GM21576 (cell line): Measurements from ENCODE around the gene SYCE1L.
A peak's percentile ranks its signal among the peaks of the same experiment; 100 is the strongest.
"Not testable (repeated sequence)": the region's sequence is repeated elsewhere in the genome, so short reads cannot be mapped to it uniquely, and the experiment has no call there.

Source experiments
- ATAC-seq: cut with Tn5 transposase; IDR thresholded peaks from one replicate; pipeline ENCODE4 v1.9.1; 2021; ENCODE audit warnings: mild to moderate bottlenecking, moderate library complexity; ENCODE audit not compliant: unreplicated experiment

The SYCE1L gene, protein sequence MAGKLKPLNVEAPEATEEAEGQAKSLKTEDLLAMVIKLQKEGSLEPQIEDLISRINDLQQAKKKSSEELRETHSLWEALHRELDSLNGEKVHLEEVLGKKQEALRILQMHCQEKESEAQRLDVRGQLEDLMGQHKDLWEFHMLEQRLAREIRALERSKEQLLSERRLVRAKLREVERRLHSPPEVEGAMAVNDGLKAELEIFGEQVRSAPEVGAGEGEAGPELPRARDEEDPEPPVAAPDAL

DNA sequence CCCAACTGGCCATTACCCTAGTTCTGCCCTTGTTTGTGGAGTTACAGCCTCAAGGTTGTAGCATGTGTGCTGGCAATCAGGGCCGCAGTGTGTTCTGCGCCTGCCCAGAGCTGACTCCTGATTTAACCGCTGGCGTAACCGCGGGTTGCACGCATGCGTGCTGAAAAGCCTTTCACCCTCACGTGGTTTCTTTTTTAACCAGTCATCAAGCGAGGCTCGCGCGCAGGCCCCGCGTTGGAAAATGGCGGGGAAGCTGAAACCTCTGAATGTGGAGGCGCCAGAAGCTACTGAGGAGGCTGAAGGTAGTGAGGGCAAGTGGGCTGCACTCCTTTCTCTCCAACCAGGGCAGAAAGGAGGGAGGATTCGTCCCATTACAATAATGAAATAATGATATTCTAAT, at the start of gene SYCE1L:
TSS of gene SYCE1L (plus strand) at position 198 of the 400 bp plus-strand sequence. CDS start at position 242, 44 bp downstream.
- no peak for ATAC-seq

DNA sequence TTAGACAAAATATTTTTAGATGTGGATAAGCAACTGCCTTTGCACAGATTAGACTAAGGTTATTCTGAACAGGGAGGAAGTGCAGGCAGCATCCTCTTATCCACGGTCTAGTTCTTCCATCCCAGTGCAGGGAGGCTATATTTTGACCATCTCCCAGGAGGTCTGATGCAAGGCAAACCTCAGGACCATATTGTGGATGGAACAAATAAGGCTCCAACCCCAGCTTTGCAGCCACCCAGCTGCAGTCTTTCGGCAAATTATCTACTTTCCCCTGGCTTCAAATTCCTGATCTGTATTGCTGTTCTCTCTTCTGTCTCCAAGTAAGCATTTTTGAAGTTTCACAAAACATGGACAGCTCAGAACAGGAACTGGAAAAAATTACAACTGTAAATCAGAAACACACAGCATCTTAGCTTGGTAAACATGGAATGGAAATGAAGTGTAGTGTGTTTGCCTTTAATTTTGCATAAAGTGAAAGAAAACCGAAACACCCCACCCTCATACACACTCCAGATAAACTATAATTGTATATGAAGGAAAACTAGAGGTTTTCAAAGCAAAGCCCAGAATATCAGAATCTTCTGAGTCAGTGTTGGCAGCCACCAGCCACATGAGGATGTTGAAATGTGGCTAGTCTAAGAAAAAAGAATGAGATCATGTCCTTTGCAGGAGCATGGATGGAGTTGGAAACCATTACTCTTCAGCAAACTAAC, 41.7 kb upstream of the SYCE1L start:
- no peak for ATAC-seq

DNA sequence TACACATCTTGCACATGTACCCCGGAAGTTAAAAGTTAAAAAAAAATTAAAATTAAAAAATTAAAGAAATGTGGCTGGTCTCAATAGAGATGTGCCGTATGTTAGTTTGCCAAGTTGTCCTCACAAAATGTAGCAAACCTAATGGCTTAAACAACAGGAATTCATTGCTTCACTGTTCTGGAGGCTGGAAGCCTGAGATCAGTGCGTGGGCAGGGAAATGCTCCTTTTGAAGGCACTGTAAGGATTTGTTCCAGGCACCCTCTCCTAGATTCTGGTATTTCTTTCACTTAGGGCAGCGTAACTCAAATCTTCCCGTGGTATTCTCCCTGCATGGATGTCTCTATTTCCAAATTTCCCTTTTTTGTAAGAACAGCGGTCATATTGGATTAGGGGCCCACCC, 40.9 kb upstream of the SYCE1L start:
- no peak for ATAC-seq

DNA sequence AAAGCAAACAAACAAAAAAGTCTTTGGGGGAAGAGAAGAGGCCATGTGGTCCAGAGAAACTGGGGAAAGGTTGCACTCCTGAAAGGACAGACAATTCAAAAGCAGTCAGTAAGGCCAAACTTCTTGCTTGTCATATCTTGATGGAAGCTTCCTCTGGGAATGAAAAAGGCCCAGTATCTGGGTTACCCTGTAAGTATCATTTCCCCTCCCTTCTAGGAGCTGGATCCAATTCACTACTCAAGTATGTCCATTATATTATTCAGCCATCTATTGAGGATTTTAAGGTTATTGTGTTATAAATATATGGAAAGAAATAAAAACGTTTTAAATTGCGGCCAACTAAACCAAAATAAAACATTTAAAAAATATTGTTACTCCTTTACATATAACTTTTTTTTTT, 34.2 kb upstream of the SYCE1L start:
- no peak for ATAC-seq

DNA sequence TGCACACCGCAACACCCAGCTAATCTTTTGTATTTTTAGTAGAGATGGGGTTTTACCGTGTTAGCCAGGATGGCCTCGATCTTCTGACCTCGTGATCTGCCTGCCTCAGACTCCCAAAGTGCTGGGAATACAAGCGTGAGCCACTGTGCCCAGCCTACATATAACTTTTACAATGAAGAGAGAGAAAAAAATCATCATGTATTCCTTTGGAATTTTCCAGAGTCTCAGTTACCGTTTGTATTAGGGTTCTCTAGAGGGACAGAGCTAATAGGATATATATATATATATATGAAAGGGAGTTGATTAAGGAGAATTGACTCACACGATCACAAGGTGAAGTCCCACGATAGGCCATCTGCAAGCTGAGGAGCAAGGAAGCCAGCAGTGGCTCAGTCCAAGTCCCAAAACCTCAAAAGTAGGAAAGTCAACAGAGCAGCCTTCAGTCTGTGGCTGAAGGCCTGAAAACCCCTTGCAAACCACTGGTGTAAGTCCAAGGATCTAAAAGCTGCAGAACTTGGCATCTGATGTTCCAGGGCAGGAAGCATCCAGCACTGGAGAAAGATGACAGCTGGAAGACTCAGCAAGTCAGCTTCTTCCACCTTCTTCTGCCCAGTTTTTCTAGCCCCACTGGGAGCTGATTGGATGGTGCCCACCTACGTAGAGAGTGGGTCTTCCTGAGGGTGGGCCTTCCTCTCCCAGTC, 33.5 kb upstream of the SYCE1L start:
- not testable (repeated sequence) for ATAC-seq

DNA sequence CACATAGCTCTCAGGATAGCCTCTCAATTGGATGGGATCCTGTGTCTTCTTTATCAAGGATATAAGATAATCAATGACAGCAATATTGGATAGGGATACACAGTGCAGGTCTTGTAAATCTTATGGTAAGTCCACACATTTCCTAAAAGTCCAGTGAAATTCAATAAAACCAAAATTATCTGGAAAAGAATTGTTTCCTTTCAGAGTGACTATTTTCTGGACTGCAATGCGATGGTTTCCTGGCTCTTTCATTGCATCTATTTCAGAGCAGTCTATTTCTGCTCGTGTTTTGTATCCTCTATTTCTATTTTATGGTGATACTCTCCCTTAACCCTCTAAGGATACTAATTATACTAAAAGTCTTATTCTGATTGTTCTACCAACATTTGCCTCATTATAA, 32.5 kb upstream of the SYCE1L start:
- ATAC-seq = no peak

DNA sequence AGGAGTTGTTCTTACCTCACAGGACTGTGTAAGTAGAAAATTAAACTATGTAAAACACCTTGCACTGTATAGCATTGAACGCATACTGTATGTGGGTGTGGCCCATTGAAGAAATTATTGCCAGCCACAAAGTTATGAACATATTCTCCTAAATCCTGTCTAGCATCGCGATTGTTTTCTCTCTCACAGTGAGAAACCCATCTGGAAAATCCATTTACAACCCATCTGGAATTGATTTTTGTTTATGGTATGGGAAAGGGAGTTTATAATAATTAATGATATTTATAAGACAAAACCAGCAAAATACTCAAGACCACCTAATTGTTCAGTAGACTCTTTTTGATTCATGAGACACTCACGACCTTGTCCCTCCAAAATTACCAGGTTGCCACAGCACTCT, 30.3 kb upstream of the SYCE1L start:
- no peak for ATAC-seq

DNA sequence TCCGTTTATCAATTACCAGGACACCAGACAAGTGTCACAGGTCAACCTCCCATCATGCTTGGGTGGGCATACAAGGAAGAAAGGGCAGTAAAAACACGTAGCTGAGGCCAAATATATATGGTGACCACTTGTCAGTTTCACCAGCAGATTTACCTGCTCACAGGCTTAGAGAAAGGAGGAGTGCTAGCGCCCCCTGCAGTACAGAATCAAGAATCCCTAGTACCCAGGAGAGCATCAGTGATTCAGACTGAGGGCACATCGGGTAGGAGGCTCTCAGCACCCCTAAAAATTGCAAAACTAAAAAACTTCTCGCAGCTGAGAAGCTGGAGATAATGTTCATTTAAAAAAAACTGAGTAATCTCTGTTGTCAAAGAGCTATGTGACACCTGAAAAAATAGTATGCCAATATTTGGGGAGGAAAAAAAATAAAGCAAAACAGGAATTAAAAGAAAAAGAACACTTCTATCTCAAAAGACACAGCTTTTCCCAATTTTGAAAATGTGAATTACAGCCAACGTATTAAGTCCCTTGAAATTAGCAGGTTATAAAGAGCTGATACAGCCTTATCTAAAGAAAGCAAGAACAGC, 29.5 kb upstream of the SYCE1L start:
- no peak for ATAC-seq

DNA sequence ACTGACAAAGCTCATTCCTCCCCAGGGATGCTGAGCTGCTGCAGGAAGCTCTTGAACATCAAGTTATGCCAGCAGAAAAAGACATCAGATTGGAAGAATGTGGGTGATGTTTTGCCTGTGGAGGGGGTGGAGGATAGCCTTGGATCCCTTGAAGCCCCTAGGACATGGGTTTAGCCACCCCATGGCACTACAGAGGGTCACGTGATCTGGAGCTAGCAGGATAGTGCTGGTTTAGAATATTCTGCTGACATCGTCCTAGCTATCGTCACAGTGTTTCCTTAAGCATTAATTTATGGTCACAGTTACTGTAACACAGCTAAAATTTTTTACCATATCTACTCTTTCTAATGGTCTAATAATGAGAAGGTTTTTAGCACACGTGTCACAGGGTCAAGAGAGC, 28.4 kb upstream of the SYCE1L start:
- ATAC-seq = no peak

DNA sequence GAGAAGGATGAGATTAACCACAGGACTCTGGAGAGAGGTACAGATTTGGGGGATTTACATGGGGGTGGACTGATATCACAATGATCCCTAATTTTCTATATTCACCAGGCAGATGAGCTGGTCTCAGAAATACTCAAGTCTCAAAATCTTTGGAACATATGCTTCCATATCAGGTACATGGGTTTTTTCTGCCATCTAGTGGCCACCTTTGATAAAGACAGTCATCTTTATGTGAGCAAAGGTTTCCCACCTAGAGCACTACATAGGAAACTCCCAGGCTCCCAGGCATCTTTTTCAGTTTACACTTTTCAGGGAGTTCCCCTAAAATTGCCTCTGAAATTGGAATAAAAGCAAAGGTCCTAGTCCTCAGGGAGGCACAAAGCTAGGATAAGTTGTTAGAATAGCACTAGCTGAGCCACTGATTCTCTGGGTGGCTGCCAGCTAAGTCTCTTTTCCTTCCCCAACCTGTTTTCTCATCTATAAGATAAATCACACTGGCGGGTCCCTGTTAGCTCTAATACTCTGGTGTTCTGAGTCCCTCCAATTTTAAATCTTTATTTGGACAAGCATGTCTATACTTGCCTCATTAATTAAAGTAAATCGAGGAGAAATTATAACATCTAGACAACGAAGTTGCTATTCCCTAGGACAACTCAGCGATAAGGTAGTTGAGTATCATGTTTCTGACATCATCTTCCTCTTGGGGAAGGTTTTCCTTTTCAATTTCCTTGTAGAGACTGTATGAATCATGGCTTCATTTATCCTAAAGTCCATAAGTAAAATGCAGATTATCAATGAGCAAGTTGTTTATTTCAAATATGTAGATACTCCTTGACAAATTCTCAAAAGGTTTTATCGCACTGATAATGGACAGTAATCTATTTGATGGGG, 27.2 kb upstream of the SYCE1L start:
- peak; percentile 86 for ATAC-seq

DNA sequence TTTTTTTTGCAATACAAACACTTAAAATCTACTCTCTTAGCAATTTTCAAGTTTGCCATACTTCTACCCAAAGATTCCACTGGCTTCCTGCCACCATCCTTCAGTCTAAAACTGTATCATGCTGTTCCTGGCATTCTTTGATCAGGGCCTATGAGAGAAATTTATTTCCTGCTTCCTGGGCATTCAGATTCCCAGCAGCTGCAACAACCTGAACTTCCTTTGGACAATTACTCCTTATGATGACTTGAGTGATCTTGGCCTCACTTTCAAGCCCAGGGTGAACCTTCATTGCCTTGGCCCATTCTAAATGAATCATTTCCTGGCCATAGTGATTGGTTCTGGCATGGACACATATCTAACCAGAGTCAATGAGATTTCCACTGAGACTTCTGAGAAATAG, 26.3 kb upstream of the SYCE1L start:
- no peak for ATAC-seq

DNA sequence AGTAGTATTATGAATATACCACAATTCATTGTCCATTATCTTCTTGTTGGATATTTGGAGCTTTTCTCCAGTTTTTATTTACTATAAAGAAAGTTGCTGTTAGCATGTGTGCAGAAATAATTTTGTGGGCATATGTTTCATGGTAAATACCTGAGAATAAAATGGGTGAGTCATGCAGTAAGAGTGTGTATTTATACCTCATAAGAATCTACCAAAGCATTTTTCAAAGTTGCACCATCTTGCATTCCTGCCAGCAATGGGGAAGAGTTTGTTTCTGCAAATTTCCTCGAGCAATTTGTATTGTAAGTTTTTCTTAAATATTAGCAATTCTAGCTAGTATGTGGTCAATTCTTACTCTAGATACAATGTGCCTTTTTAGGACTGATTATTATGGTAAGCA, 16.1 kb upstream of the SYCE1L start:
- ATAC-seq = no peak

DNA sequence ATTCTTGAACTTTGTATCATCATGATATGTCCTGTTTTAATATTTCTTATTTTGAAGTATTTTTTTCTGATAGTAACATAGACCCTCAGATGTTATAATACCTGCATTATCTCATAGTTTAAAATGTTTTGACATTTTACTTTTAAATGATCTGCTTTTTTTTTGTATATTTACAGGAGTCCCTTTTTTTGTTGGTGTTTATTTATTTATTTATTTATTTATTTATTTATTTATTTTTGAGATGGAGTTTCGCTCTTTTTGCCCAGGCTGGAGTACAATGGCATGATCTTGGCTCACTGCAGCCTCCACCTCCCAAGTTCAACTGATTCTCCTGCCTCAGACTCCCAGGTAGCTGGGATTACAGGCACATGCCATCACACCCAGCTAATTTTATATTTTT, 12.9 kb upstream of the SYCE1L start:
- ATAC-seq = not testable (repeated sequence)

DNA sequence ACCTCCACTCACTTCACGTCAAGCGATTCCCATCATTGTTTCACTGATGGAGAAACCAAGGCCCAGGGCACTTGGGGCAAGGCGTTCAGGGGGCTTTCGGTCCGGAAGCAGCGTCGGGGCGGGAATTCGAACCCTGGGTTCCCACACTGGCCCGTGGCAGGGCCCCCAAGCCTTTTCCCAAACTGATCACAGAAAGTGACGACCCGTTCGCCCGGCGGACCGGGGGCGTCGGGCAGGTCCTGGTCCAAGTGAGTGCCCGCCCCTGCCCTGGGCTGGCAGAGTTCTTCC, 9.1 kb upstream of the SYCE1L start:
- no peak for ATAC-seq

DNA sequence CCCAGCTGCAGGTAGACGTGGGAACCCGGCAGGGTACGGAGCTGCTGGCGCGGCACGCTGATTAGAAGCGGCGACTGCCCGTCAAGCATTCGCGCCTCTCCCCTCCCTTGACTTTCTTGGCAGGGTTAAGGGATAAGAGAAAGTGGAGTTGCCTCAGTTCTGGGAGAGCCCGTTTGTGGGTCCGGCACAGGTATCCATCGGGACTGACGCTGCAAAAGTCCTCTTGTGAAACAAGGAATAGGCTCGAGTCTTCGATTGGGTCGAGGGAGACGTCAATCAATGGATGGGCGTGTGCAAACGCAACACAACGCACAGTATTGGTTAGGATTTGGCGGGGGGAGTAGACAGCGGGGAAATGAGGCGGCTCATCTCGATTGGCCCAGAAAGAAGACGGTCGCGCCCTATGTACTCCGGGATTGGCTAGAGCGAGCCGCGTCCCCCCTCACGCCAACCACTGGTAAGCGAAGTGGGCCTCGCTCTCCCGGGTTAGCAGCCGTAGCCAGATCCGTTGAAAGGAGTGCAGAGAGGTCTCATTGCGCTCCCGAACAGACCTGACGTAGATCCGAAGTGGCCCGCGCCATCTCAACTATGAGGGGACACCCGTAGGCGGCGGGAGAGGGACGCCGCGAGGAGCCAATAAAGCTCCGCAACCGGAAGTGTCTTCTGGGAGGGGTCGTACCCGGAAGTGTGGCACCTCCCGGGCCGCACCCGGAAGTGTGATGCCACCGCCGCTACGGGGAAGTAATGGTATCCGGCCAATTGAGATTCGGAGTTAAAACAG, 8.5 kb upstream of the SYCE1L start, which contains the start of gene MON1B:
TSS of gene MON1B (plus strand) at position 713 of the 781 bp plus-strand sequence. CDS start 296 bp downstream, outside the sequence.
- ATAC-seq = peak; percentile 97

DNA sequence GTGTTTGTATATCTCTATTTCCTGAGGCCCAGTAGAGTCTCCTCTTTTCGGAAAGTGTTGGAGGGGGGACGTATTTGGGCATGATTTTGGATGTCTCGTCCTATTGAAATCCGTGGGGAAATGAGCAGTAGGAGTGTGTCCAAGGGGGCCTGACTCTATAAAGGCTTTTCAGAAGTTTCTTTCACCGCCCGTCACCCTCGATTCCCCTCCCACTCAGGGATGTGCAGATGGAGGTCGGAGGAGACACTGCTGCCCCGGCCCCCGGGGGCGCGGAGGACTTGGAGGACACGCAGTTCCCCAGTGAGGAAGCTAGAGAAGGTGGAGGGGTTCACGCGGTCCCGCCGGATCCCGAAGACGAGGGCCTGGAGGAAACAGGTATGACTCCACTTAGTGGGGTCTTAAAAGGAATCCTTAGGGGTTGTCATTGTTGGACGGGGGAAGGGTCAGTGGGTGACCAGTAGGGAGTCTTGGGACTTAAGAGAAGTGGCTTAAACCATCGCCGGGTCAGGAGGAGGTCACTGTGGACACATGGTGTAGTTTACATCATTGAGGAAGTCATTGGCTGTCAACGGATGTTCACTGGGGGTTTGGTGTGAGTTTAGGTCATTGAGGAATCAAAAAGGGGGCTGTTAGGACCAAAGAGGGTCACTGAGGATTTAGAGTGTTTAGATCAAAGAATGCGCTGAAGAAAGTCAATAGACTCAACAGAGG, 7.8 kb upstream of the SYCE1L start:
- ATAC-seq = no peak

DNA sequence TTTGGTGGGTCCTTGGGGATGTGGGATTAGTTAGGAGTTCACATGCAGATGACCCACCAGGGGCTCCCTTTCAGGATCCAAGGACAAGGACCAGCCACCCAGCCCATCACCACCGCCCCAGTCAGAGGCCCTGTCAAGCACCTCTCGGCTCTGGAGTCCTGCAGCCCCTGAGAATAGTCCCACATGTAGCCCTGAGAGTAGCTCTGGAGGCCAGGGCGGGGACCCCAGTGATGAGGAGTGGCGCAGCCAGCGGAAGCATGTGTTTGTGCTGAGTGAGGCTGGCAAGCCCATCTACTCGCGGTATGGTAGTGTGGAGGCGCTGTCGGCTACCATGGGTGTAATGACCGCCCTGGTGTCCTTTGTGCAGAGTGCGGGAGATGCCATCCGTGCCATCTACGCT, 5.8 kb upstream of the SYCE1L start:
- ATAC-seq = no peak

DNA sequence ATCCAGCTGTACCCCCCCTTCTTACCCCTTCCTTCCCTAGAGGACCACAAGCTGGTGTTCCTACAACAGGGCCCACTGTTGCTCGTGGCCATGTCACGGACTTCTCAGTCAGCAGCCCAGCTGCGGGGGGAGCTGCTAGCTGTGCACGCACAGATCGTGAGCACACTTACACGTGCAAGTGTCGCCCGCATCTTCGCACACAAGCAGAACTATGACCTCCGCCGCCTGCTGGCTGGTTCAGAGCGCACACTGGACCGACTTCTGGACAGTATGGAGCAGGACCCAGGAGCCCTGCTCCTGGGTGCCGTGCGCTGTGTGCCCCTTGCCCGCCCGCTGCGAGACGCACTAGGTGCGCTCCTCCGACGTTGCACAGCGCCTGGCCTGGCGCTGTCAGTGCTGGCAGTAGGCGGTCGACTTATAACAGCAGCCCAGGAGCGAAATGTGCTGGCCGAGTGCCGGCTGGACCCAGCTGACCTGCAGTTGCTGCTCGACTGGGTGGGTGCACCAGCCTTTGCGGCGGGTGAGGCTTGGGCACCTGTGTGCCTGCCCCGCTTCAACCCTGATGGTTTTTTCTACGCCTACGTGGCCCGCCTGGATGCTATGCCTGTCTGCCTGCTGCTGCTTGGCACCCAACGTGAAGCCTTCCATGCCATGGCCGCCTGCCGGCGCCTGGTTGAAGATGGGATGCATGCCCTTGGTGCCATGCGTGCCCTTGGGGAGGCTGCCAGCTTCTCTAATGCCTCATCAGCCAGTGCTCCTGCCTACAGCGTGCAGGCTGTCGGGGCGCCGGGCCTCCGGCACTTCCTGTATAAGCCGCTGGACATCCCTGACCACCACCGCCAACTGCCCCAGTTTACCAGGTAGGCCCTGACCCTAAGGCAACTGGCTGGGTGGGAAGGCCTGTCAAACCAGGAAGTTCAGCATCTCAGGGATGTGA, 4.6 kb upstream of the SYCE1L start:
- ATAC-seq = no peak
